NCI-H1694 treated with DMSO at 0.1 percent for 48 hours (cell line): Measurements from ENCODE around the gene KCNQ1.

ENCODE experiments used
- DNase-seq: peaks from one replicate; lab custom pipeline; 2025; lab: John Stamatoyannopoulos, UW

KCNQ1 gene

DNA sequence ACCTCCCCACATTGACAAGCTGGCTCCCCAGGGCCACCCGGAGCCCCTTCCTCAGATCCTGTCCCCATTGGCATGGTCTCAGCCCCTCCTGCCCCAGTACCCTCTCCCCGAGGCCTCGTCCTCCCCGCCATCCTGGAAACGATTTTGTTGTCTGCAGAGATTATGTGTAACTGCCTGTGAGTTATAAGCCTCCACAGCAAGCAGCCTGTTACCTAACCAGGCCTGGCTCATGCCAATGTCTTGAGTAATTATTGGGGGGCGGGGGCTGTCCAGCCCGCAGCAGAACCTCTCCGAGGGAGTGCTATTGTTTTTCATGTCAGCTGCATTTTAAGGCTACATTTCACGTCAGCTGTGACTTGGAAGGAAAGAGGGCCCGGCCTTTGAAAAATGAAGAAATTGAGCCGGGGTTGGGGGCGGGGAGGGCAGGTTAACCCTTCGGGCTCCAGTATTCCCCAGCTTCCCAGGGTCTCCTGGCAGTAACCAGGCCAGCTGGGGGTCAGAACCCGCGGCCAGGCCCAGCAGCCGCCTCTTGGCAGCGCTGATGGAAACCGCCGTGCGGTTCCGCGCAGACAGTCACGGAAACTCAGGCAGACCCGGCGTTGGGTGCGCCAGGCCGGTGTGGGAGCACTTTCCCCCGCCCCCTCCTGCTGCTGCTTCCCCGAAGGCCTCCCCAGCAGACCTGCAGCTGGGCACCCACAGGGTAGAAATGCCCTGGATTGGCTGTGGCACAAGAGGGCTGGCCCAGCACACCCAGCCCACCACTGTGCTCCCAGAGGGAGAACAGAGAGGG is 381.3 kb downstream of the KCNQ1 start:
- DNase-seq = no peak

DNA sequence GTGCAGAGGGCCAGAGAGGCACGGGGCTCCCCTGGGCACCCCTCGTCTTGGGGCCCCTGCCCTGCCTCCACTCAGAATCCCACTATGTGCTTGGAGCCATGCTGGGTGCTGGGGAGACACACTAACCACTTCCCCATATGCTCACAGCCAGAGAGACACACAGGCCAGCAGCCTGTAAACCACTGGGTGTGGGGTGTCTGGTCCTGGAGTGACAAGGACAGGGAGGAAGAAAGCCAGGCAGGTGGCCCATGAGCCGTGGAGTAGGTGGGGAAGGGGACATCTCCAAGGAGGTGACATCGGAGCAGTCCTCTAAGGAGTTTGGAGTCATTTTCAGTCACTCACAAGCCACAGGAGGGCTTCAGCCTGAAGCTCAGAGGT is 381.9 kb downstream of the KCNQ1 start:
- DNase-seq = no peak

DNA sequence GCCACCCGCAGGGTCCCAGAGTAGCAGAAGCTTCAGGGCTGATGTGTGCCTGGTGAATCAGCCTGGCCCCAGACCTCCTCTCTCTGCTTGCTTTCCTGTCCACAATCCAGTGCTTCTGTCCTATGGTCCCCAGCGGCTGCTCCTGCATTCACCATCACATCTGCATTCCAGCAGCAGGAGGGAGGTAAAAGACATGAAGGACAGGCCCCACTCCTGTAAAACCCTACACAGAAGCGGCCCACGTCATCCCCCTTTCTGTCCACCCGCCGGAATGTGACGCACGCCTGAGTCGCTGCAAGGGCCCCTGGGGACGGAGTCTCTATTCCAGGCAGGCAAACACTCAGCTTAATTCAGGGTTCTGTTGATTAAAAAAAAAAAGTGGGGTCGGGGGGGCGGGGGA is 382.4 kb downstream of the KCNQ1 start:
- no peak for DNase-seq

GRCh38 chr11:2827792-2828191 is 383.0 kb downstream of the KCNQ1 start:
- no peak for DNase-seq

GRCh38 chr11:2828585-2829330 is 383.9 kb downstream of the KCNQ1 start:
- no peak for DNase-seq

DNA sequence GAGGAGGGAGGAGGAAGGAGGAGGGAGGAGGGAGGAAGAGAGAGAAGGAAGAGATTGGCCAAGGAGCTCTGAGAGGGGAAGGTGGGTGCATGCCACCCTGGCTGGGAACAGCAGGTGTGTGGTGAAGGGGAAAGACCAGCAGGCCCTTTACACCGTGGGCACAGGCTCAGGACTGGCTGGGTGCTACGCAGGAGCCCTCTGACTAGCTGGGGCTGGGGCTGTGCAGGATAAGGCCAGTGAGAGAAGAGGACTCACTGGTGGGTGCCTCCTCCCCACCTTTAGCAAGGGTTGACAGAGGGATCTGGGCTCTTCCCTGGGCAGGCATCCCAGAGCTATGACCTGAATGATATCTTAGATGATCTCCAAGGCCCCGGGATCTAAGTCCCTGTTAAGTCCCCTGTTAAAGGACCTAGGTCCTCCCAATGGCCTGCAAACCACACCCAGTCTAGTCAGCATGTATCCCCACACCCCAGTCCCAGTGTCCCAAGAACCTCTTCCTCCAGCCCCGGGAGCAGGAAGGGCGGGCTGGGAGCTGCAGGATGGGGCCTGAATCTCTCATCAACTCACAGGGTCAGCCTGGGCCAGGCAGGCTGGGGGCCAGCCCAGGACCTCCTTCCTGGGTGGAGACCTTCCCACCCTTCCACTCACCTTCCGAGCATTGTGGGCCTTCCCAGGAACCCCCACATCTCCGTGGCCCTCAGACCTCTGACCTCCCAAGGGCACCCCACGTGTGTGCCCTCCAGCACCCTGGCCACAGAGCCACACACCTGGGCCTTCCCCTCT is 385.4 kb downstream of the KCNQ1 start:
- DNase-seq = no peak

DNA sequence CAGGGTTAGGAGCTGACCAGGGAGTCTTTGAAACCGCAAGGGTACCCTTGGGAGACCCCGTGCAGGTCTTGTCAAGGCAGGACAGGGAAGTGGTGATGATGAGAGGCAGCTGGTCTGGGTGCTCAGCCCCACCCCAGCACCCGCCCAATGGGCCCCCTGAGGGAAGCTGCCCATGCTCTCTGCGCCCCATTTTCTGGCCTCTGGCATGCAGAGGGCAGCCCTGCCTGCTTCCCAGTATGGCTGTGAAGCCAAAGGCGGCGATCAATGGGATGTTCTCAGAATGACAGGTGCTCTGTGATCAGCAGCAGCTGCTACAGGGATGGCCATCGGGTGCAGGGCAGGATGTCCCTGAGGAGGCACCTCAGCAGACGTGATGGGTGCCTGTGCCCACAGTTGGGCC is 386.1 kb downstream of the KCNQ1 start:
- no peak for DNase-seq

GRCh38 chr11:2831781-2832532 is 387.1 kb downstream of the KCNQ1 start:
- no peak for DNase-seq

GRCh38 chr11:2832533-2833020 is 387.8 kb downstream of the KCNQ1 start:
- no peak for DNase-seq

- no peak for DNase-seq
These were observed 388.4 kb downstream of the KCNQ1 start for GRCh38 chr11:2833051-2833715.

- DNase-seq = no peak
These were observed 389.1 kb downstream of the KCNQ1 start for GRCh38 chr11:2833716-2834502.

DNA sequence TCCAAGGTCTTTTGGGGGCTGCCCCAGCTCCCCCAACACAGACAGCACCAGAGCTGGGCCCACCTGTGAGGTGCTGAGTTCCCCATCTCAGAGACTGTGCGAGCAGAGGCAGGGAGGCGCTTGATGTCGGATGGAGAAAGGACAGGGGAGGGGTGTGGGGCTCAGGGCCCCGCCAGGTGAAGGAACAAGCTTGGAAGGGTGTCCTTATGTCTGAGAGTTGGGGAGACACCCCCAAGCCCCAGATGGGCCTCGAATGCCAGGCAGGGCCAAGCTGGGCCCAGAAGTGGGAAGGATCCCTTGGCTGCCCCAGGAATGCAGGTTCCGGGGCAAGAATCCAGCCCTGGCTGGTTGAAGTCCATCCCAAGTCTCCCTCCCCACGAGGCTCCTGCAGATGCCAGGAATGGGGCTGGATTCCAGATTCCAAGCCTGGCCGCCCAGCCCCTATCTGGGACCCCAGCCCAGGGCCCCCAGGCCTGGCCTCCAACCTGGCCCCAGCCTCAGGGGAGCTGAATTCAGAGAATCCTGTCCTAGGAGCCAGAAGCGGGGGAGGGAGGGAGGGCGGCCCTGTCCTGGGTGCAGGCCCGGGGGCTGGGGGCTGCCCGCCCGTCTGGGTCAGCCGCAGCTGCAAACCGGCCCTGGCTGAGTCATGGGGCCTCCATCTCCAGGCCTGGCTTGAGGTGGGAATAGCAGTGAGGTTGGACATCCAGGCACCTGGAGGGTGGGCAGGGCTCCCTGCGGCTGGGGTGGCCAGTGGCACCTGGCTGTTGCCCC is 389.9 kb downstream of the KCNQ1 start:
- DNase-seq = no peak

DNA sequence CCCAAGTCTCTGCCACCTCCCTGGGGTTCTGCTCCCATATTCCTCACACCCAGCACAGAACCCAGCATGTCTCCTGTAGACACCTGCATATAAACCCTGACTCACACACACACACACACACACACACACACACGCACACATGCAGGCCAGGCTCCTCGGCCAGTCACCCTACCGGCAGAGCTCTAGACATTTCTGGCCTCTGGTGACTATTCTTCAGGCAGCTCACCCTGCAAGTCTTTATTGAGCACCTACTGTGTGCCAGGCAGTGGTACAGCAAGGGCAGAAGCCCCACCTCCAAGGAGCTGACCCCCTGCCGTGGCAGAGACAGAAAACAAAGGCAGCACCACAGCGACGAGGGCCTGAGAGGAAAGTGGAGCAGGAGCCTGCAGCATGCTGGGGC is 390.5 kb downstream of the KCNQ1 start:
- DNase-seq = no peak

DNA sequence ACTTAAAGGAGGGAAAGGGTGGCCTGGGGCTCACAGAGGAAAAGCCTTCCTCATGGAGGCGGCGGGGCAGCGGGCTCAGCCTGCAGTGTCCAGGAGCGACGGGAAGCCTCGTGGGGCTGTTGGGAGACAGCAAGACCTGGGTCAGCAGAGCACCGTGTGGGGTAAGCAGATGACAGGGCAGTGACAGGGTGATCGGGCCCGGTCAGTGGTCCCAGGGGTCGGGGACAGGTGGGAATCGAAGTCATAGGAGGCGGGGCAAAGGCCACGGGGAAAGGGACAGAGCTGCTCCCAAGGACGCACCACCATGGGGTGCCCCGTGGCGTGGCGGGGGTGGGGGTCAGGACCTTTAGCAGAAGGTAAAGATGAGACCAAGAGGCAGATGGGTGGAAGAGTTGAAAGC is 390.9 kb downstream of the KCNQ1 start:
- DNase-seq = no peak

DNA sequence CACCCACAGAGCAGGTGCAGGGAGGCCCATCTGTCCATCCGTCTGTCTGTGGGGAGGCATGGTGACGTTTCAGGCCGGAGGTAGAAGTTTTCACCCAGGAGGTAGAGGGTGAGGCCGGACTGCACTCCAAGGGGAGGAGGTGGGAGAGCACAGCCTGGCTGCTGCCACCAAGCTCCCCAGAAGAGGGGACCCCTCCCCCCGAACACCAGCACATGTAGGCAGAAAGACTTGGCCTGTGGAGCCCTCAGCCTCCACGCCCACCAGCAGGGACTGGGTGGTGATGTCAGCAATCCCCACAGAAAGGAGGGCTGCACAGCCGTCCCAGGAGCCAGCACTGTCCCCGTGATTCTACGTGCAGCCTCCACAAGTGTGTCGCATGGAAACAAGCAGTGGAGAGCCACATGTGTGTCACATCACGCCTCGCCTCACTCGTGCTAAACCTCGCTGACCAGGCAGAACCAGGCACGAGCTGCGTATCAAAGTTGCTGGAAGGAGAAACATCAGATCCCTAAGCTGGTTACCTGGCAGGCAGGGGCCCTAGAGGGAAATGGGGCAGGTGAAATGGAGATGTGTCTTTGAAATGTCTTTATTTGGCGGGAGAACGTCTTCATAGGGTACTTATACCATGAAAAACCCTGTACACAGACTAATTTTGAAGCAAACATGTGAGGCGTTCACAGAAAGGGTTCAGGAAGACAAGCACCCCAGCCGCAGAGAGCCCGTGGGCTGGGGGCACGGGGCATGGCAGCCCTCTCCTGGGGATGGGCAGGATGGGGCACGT is 391.7 kb downstream of the KCNQ1 start:
- no peak for DNase-seq

DNA sequence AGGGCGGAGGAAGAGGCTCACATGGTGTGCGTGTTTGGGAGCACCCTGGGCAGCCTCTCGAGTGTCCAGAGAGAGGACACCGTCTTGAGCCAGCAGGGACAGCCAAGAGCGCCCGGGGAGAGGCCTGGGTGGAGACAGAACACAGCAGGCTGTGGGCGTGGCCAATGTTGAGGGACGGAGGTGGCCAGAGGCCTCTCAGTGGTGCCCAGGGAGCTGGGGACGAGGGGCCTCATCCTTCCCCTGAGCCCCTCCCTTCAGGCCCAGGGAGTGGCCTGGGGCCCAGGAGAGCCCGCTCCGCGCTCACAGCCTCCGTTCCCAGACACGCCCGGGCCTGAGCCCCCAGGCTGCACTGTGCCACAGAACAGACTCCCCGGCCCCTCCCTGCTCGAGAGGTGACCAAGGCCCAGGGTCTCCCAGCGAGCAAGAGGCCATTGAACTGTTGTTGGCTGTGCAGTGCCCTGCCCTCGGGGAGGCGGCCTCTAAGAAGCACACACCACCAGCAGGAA is 392.3 kb downstream of the KCNQ1 start:
- no peak for DNase-seq

GRCh38 chr11:2837651-2838050 is 392.8 kb downstream of the KCNQ1 start:
- no peak for DNase-seq

DNA sequence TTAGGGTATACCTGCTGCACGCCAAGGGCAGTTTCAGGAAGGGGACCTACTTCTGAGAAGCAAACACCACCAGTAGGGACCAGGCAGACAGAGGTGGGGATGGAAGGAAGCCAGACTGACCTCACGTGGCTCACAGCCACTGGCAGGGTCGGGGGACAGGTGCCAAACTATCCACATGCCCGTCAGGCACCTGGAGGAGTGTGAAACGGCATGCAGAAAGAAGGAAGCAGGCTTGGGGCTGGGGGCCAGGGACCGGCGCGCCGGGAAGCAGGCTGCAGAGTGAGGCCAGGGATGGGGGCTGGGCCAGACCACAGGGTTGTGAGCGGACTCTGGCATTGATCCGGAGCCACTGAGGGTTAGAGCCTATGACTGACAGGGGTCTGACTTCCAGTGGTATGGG is 393.3 kb downstream of the KCNQ1 start:
- DNase-seq = no peak
